HG03039 (cell line): Measurements from ENCODE around the gene TTYH2.

Experiments used
- ATAC-seq: cut with Tn5 transposase; IDR thresholded peaks from one replicate; pipeline ENCODE4 v1.9.1; 2021; ENCODE audit warnings: mild to moderate bottlenecking, moderate library complexity; ENCODE audit not compliant: unreplicated experiment

TTYH2 gene

DNA sequence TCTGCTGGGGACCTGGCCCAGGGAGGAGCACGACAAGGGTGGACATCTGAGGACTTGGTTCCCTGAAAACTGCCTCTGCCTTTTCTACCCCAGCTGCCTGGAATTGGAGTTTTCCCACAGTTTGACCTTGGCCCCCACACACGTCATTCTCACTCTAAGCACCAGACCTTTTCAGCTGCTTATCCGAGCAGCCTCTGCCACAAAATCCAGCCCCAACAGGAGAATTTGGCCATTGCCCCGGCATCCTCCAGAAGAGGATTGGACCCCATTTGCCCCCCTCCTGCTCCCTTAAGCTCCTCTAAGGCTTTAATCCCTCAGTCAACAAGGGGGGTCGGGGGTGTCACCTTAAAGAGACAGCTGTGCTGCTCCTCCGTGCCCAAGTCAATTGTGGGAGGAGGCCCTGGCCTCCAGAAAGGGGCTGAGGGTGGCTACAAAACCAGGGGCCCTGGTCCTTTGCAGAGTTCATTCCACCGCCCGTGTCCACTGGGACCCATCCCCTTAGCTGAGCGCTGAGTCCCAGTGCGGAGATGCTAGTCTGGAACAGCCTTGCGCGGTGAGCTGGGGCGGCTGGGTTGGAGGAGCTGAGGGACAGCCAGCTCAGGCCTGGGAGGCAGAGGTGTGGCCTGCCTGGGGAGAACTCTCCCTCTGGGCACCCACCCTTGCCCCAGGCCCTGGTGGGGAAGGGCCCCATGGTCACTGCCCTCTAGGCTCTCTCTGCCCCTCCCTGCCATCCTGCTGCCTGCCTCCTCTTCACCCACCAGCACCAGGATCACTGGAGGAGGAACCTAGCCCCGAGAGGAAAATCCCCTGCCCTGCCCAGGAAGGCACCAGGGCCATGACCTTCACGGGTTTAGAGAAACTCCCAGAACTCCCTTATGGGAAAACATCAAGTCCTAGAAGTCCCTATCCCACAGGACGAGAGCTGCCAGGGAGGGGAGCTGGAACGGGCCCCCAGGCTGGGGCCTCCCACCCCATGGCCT is 18.8 kb downstream of the TTYH2 start:
- no peak for ATAC-seq

DNA sequence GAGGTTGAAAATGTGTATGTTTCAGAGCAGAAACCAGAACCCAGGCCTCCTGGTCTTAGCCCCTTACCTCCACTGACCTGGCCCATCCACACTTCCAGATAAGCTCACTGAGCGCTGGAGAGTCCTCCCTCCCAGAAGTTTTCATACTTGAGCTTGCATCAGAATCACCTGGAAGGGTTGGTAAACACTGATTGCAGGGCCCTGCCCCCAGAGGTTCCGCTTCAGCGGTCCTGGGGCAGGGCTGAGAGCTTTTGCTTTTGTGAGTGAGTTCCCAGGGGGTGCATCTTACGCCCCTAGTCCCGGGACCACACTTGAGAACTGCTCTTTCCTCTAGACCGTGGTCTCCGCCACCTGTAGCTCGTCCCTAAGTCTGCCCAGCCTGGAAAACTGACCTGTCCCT is 20.6 kb downstream of the TTYH2 start:
- no peak for ATAC-seq

DNA sequence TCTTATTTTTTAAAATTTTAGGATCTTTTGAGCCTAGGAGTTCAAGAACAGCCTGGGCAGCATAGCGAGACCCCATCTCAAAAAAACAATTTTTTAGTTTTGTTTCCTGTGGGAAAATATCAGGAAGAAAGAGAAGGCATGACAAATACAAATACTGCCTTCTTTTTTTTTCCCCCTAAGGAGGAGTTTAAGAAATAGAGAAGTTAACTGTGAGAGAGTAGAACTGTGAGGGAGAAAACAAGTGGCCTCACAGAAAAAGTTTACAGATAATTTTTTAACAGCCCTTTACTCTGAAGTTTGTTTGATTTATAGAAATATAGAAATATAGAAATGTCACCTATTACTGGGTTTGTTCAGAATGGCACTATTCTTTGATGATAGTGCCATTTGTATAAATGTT is 21.1 kb downstream of the TTYH2 start:
- ATAC-seq = no peak

DNA sequence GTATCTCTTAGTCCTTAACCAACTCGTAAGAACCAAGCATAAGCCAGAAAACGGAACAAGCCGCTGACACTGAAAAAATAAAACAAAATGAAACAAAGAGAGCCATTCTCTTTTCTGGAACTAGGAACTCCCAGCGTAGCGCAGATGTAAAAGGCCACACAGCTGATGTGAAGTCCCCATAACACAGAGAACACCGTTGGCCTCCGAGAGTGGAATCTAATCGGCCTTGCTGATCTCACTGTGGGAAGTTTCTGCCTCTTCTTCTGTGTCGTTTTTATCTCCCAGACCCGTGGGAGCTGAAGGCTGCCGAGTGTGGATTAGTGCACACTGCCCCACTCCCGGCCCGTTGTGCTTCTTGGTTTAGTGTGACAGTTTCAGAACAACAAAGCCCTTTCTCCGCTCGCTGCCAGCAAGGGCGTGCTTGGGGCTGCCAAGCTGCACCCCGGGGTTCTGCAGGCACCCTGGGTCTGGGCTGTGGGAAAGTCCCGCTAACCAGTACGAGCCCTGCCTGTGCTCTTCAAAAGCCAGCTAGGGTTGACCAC is 21.7 kb downstream of the TTYH2 start:
- ATAC-seq = no peak

DNA sequence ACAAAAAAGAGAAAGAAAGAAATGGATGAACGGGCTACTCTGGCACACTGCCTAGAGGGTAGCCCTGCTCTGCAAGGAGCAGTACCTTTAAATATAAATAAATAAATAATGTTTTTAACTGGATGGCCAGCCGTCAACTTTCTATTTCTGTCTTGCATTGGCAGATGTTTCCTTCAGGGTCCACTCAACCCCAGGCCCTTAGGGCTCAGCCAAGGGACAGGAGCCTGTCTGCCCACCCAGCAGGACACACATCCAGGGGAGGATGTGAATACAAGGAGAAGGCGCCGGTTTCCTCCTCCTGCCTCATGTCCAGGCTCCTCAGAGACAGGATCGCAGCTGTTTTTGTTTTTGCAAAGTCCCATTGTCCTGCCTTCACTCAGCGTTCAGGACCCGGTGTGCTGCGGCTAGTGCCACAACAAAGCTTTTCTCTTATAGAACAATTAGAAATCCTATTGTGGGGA is 22.6 kb downstream of the TTYH2 start:
- ATAC-seq = no peak

- ATAC-seq = no peak
Measured at GRCh38 chr17:74237321-74237720, 23.9 kb downstream of the TTYH2 start.

GRCh38 chr17:74239172-74239571 is 25.8 kb downstream of the TTYH2 start:
- ATAC-seq = no peak

GRCh38 chr17:74240618-74241205 is 27.3 kb downstream of the TTYH2 start:
- no peak for ATAC-seq

DNA sequence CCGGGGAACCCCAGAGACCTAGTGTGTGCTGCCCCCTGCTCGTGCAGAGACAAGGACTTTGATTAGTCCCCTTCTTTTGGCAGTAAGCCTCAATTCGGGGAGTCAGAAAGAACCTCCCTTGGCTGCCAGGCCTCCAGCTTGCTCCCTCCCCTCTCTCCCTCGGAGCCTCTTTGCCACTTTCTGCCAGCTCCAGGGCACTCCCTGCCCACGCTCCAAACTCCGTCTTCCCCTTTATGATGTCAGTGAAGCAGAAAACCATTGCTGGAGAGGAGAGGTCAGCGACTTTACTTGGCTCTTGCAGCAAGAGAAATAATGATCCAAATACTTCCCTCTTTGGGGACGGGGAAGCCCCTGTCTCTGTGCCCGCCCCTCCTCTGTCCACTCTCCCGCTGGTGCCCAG is 28.1 kb downstream of the TTYH2 start:
- no peak for ATAC-seq

- ATAC-seq = no peak
Measured at GRCh38 chr17:74241847-74242246, 28.5 kb downstream of the TTYH2 start.

GRCh38 chr17:74243013-74243755 is 29.8 kb downstream of the TTYH2 start:
- ATAC-seq = no peak

- no peak for ATAC-seq
Measured at GRCh38 chr17:74244128-74244527, 30.8 kb downstream of the TTYH2 start.

GRCh38 chr17:74244548-74244947 is 31.2 kb downstream of the TTYH2 start:
- ATAC-seq = no peak

- no peak for ATAC-seq
Measured at GRCh38 chr17:74245145-74245831, 31.9 kb downstream of the TTYH2 start.

- ATAC-seq = no peak
Measured at GRCh38 chr17:74245871-74246270, 32.5 kb downstream of the TTYH2 start.

DNA sequence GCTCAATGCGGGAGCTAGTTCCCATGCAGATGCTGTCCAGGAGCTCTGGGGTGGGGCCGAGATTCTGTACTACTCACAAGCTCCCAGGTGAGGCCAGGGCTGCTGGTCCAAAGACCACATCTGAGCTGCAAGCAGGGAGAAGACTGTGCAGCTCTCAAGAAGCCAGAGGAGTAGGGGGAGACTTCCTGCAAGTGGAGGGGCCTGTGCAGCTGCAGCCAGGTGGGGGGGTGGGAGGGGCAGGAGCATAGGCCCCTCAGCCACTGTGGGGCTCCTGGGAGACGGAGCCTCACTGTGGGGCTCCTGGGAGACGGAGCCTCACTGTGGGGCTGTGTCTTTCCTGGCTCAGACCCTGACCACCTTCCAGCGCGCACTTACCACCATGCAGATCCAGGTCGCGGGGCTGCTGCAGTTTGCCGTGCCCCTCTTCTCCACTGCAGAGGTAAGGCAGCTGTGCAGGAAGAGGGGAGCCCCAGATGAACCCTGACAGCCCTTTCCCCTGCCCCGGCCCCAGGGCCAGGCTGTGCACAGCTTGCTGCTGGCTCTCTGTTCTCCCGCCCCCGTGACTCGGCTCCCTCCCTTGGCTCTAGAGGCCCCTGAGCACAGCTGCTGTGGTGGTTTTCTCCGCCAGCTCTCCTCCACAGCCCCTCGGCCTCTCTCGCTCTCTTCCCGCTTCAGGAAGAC is 36.4 kb downstream of the TTYH2 start:
- no peak for ATAC-seq

DNA sequence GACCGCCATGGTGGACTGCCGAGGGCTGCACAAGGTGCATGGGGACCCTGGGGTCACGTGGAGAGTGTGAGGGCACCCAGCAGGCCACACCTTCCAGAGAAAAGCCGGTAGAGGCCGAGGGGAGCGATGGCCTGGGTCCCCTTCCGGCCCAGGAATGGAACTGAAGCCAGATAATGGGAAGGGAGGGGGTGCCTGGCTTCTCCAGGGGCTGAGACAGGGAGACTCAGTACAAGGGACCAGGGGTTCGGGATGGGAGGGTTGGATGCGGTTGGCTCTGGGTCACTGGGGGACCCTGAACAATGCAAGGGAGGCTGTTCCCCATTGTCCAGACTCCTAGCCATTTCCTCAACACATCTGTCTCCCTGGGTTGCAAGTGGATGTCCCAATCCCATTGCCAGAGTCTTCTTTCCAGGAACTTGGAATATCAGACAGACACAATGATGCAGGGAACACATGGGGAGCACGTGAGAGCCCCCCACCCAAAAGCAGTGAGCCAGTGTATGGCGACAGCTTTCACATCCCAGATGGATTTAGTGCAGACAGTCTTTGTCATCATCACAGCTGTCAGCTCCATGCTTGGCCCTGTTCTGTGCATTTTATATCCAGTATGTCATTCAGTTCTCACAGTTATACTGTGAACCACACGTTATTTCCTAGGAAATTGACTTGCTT is 37.1 kb downstream of the TTYH2 start:
- ATAC-seq = no peak

- ATAC-seq = no peak
Measured at GRCh38 chr17:74251051-74251450, 37.7 kb downstream of the TTYH2 start.

- no peak for ATAC-seq
Measured at GRCh38 chr17:74251569-74251968, 38.2 kb downstream of the TTYH2 start.

DNA sequence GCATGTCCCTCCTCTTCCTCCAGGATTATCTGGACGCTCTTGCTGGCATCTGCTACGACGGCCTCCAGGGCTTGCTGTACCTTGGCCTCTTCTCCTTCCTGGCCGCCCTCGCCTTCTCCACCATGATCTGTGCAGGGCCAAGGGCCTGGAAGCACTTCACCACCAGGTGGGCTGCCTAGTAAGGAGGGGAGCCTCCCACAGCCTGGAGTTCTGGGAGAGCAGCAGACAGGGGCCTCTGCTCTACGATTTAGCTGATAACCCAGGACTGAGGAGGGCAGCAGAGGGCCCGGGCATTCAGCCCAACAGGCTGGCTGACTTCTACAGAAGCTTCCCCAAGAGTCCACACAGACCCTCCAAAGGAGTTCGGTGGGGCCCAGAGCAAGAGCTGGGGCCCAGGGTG is 38.8 kb downstream of the TTYH2 start:
- ATAC-seq = no peak
